Upper lobe of right lung (tissue), 1 donor: ENCODE results near the gene HCN3. TPM values are rescaled to one million over a fixed set of nuclear protein-coding genes. Genes with fewer than 3 reads are reported as not detected.
"Not testable (repeated sequence)": the region's sequence is repeated elsewhere in the genome, so short reads cannot be mapped to it uniquely, and the experiment has no call there.

Source experiments
- ATAC-seq: fragments of 200-7000 bp; cut with Tn5 transposase; one replicate; pipeline ENCODE4 v1.9.1; 2020; ENCODE audit warnings: mild to moderate bottlenecking, moderate library complexity
- DNase-seq: peaks from one replicate; pipeline ENCODE4 v3.0.0-alpha.2; 2020
- H3K27ac ChIP-seq: fragments of 200-600 bp; one replicate; pipeline ENCODE4 v1.8.0; 2022
- H3K27me3 ChIP-seq: fragments of 200-600 bp; one replicate; pipeline ENCODE4 v1.8.0; 2022; ENCODE audit warnings: mild to moderate bottlenecking
- H3K36me3 ChIP-seq: fragments of 200-600 bp; one replicate; pipeline ENCODE4 v1.8.0; 2022
- H3K4me1 ChIP-seq: fragments of 200-600 bp; one replicate; pipeline ENCODE4 v1.8.0; 2022
- H3K4me3 ChIP-seq: fragments of 200-600 bp; one replicate; pipeline ENCODE4 v1.8.0; 2022; ENCODE audit warnings: mild to moderate bottlenecking
- H3K9me3 ChIP-seq: fragments of 200-600 bp; one replicate; pipeline ENCODE4 v1.8.0; 2022
- intact Hi-C: fragments of 100-400 bp; cut with DNase I; formaldehyde crosslinking; loops from one replicate; pipeline ENCODE4 v1.11.0; 2022
- long read RNA-seq: library from polyadenylated mRNA; unstranded; transcript quantifications from one replicate; pipeline ENCODE4 v2.0.0, GENCODE V29; 2021
- total RNA-seq: library from RNA; stranded (reverse); fragmentation: NEBNext Ultra II Directional; extraction: Animal tissue kit (Norgen Biotek cat#: 25700); gene quantifications from one replicate; pipeline ENCODE4 v1.2.1, GENCODE V29; 2021
- TF ChIP-seq, protein P1 (sequence below): fragments of 200-600 bp; IDR thresholded peaks from one replicate; pipeline ENCODE4 v1.8.0; 2022; ENCODE audit warnings: antibody characterized with exemption
- donor health status: DM: no; HTN: yes; CAD: no; lungs with severe emphysema.

HCN3 gene
- total RNA-seq: 2.6 TPM
- long read RNA-seq, partial matches to known transcripts: 3 of 3 reads
- long read RNA-seq, other reads (novel, unspliced or antisense): 0 of 3 reads

DNA sequence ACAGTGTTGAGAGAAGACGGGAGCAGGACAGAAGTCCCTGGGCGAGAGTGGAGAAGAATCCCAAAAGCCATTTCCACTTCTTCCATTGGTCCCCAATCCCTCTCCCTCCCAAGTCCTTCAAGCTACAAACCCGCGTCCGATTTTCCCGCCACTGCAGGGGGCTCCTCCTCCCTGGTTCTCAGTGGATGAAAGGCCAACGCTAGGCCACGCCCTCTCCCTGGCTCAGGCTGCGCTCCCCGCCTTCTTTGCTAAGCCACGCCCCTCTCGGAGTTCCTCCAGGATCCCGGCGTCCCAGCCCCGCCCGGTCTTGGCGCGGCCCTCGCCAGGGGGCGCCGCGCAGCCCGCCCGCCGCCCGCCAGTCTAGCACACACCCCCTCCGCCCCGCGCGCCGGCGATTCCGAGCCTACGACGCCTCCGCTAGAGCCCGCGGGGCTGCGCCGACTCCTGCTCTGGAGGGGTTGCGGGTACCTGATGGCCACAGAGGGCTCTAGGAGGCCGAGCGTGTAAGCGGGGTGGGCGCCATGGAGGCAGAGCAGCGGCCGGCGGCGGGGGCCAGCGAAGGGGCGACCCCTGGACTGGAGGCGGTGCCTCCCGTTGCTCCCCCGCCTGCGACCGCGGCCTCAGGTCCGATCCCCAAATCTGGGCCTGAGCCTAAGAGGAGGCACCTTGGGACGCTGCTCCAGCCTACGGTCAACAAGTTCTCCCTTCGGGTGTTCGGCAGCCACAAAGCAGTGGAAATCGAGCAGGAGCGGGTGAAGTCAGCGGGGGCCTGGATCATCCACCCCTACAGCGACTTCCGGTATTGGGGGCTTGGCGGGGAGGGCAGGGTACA lies at the start of gene HCN3:
Gene HCN3 (plus strand): TSS at position 394 of the 832 bp plus-strand sequence. CDS start 128 bp downstream, at position 522.
- Histone ChIP-seq H3K27ac (peak within 1 kb of the TSS; percentile 51), H3K27me3 (no peaks in the 10 kb centered on the region), H3K9me3 (no peaks in the 10 kb centered on the region), H3K36me3 (no peaks in the 10 kb centered on the region), H3K4me1 (peaks cover 18% of the 10 kb centered on the region), H3K4me3 (peak within 1 kb of the TSS; percentile 79)
- intact Hi-C loops: no loop called here
- ATAC-seq (peak; percentile 93), DNase-seq (peak; percentile 99)
- TF ChIP-seq, protein P1, sequence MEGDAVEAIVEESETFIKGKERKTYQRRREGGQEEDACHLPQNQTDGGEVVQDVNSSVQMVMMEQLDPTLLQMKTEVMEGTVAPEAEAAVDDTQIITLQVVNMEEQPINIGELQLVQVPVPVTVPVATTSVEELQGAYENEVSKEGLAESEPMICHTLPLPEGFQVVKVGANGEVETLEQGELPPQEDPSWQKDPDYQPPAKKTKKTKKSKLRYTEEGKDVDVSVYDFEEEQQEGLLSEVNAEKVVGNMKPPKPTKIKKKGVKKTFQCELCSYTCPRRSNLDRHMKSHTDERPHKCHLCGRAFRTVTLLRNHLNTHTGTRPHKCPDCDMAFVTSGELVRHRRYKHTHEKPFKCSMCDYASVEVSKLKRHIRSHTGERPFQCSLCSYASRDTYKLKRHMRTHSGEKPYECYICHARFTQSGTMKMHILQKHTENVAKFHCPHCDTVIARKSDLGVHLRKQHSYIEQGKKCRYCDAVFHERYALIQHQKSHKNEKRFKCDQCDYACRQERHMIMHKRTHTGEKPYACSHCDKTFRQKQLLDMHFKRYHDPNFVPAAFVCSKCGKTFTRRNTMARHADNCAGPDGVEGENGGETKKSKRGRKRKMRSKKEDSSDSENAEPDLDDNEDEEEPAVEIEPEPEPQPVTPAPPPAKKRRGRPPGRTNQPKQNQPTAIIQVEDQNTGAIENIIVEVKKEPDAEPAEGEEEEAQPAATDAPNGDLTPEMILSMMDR: peak; percentile 73

DNA sequence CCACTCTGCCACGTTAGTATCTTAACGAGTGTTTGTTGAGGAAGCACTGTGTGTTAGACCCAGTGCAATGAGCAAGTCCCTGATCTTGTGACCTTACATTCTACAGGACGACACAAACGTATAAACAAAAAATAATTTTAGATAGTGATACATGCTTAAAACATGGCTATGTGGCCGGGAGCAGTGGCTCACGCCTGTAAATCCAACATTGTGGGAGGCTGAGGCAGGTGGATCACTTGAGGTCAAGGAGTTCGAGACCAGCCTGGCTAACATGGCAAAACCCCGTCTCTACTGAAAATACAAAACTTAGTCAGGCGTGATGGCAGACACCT lies 49.2 kb upstream of the HCN3 start:
- TF ChIP-seq, protein P1: no peak
- Histone ChIP-seq H3K4me3 (peak overlapping the region; percentile 71), H3K27me3 (no peaks in the 10 kb centered on the region), H3K9me3 (no peaks in the 10 kb centered on the region), H3K4me1 (peaks cover 27% of the 10 kb centered on the region), H3K36me3 (no peaks in the 10 kb centered on the region), H3K27ac (peak overlapping the region; percentile 84)
- DNase-seq (no peak), ATAC-seq (no peak)
- intact Hi-C loops: no loop called here

DNA sequence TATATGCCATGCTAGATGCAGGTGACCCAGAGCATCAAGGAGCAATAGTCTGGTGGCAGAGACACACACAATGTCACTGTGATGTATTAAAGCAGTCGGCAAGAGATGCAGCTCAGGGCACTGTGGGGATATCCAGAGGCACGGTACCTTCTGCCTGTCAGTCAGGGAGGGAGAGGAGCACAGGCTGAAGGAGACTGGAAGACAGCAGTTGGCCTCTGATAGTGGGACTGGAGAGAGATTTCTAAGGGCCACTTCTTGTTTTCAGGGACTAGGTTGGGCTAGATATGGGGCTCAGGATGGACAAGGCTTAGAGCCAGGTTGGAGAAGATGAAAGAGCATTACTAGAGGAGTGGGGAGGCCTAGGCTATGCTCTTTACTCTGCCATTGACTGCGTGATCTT lies 46.0 kb upstream of the HCN3 start:
- intact Hi-C loops, DNase-seq, H3K4me1 ChIP-seq, H3K27me3 ChIP-seq, H3K36me3 ChIP-seq, H3K4me3 ChIP-seq, H3K9me3 ChIP-seq, H3K27ac ChIP-seq, ATAC-seq: not testable (repeated sequence)

DNA sequence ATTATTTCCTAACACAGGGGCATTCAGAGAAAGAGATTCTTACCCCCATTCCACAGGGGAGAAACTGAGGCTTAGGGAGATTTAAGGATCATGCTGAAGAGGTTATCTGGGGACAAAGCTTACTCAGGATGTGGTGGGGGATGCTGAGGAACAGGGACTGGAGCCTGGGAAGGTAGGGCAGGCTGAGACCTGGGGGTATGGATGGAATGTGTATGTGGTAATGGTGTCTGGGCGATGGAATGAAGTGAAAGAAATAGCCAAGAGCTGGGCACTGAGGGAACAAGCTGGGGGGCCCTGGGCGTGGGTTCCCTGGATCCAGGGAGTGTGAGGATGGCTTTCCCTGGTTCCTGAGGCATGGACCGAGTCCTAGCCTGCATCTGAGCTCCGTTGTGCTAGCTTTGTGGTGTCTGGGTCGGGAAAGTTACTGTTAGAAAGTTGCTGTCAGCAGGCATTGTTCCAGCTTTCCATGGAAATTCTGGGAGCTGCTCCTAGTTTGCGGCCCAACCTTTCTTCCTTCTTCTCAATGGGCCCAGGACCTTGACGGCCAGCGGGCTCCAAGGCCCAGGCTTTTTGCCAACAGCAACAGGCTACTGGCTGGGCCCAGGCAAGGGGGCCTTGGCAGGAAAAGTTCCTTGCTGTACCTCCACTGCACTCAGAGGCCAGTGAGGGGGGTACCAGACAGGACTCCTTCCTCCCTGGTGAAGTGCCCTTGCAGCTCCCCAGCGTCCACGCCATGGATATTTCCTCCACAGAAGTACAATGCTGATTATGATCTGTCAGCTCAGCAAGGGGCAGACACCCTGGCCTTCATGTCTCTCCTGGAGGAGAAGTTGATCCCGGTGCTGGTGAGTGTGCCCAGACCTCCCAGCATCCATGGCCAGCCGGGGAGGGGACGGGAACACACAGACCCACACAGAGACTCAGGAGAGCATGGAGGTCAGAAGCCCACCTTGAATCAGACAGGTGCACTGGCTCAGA lies 45.0 kb upstream of the HCN3 start:
- H3K9me3 ChIP-seq, H3K4me1 ChIP-seq, ATAC-seq, intact Hi-C loops, H3K27me3 ChIP-seq, H3K4me3 ChIP-seq, H3K27ac ChIP-seq, DNase-seq: not testable (repeated sequence)
- H3K36me3 ChIP-seq: peaks cover 16% of the 10 kb centered on the region

DNA sequence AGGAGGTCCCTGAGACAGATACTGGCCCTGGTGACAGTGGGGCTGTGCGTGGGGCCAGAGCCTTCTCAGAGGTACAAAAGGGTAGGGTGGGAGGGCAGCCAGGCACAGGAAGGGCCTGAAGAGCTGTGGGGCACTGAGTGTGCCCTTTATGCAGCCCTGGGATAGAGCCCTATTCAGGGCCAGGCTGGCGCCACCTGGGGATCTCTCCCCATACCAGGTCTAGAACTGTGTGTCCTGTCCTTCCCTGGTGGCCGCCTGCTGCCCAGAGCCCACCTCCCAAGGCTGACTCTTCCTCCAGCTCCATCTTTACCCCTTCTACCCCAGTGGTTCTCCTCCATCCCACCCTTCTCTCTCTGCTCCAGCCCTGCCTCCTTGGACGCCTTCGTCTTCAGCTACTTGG lies 43.8 kb upstream of the HCN3 start:
- H3K27ac ChIP-seq, H3K4me1 ChIP-seq, H3K9me3 ChIP-seq, H3K4me3 ChIP-seq, H3K27me3 ChIP-seq, DNase-seq, intact Hi-C loops: not testable (repeated sequence)
- ATAC-seq: peak; percentile 11
- H3K36me3 ChIP-seq: peaks cover 24% of the 10 kb centered on the region

DNA sequence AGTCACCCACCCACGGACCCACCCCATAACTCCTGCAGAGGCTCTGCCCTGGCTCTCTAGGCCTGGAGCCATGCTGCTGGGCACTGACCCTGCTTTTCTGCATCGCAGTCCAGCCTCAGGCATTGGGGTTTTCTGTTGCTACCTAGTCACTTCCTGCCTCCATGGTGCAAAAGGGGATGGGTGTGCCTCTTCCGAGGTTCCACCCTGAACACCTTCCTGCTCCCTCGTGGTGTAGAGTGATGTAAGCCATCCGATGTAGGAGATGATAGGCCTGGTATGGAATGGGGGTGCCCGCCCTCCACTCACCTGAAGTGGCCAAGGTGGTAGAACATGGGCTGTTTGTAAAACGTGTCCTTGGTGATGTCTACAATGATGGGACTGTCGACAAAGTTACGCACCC lies 41.9 kb upstream of the HCN3 start:
- H3K9me3 ChIP-seq, H3K27ac ChIP-seq, H3K27me3 ChIP-seq, H3K4me1 ChIP-seq, intact Hi-C loops, H3K4me3 ChIP-seq, DNase-seq, ATAC-seq: not testable (repeated sequence)
- peaks cover 34% of the 10 kb centered on the region for H3K36me3 ChIP-seq

DNA sequence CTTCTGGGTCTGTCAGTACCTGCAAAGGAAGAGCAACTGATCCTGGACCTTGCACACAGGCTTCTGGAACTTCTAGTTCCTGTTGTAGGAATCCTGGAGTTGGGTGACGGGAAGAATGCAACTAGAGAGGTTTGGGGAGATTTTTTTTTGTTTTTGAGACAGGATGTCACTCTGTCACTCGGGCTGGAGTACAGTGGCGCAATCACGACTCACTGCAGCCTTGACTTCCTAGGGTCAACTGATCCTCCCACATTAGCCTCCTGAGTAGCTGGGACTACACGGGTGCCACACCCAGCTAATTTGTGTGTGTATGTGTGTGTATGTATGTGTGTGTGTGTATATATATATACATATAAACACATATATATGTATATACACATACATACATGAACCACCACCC lies 40.8 kb upstream of the HCN3 start:
- H3K4me1 ChIP-seq: peaks cover 7% of the 10 kb centered on the region
- ATAC-seq (no peak), DNase-seq (no peak)
- peaks cover 34% of the 10 kb centered on the region for H3K36me3 ChIP-seq
- H3K27me3 ChIP-seq: no peaks in the 10 kb centered on the region
- no peak overlapping the region for H3K27ac ChIP-seq
- TF ChIP-seq, protein P1: no peak
- intact Hi-C loops: no loop called here
- H3K4me3 ChIP-seq: no peak overlapping the region
- no peaks in the 10 kb centered on the region for H3K9me3 ChIP-seq
